SK-N-SH (cell line): ENCODE results near the gene BIN2. TPM values are rescaled to one million over a fixed set of nuclear protein-coding genes. Genes with fewer than 3 reads are reported as not detected.

ENCODE experiments used
- CTCF ChIA-PET: fragments of 300-600, 350-600 bp; formaldehyde crosslinking; extraction: SDS; loops from one replicate; lab custom pipeline; 2021; lab: Yijun Ruan, JAX
- POLR2A ChIA-PET: fragments of 350-600 bp; sonication (Branson Sonifier 250); formaldehyde crosslinking; extraction: SDS; loops from one replicate; lab custom pipeline; 2020; ENCODE audit warnings: antibody characterized with exemption, inconsistent platforms; lab: Yijun Ruan, JAX
- DNase-seq: peaks from one replicate; pipeline ENCODE4 v3.0.0; 2012
- H2AFZ ChIP-seq: fragments of 200-600 bp; sonication (generic); 2 replicates; pipeline ENCODE4 v1.8.1; 2016; ENCODE audit warnings: antibody characterized with exemption, mild to moderate bottlenecking, low read depth
- H3F3A ChIP-seq: fragments of 200-600 bp; sonication (generic); replicated peaks from 2 replicates; pipeline ENCODE3; 2016; ENCODE audit warnings: antibody characterized with exemption, mild to moderate bottlenecking; ENCODE audit not compliant: insufficient read depth
- H3K27ac ChIP-seq, 2 experiments: fragments of 200-500 bp in 1 of 2; fragments of 200-600 bp in 1 of 2; sonication (Bioruptor generic) in 1 of 2; sonication (generic), shearing (Covaris generic) in 1 of 2; 2 replicates each; pipeline versions ENCODE4 v1.5.1 to v1.6.1; 2014 to 2016; ENCODE audit warnings: low read depth in 2 of 2, inconsistent platforms in 1 of 2, low read length in 1 of 2, mild to moderate bottlenecking in 1 of 2, mixed read lengths in 1 of 2
- H3K27me3 ChIP-seq: fragments of 200-600 bp; sonication (generic), shearing (Covaris generic); 2 replicates; pipeline ENCODE4 v1.6.1; 2016; ENCODE audit warnings: mixed run types; ENCODE audit not compliant: insufficient read depth
- H3K36me3 ChIP-seq, 2 experiments: fragments of 200-500 bp in 1 of 2; fragments of 200-600 bp in 1 of 2; sonication (Bioruptor generic) in 1 of 2; sonication (generic) in 1 of 2; replicated peaks in 1 of 2; 2 replicates each; pipeline versions ENCODE3 to v1.5.1; 2014 to 2016; ENCODE audit warnings: low read length in 1 of 2, mild to moderate bottlenecking in 1 of 2; ENCODE audit not compliant: insufficient read depth in 2 of 2, control insufficient read depth in 1 of 2
- H3K4me1 ChIP-seq, 2 experiments: fragments of 200-500 bp in 1 of 2; fragments of 200-600 bp in 1 of 2; sonication (Bioruptor generic) in 1 of 2; sonication (generic), shearing (Covaris generic) in 1 of 2; 2 replicates each; pipeline versions ENCODE4 v1.5.1 to v1.6.1; 2014 to 2016; ENCODE audit warnings: low read depth in 1 of 2, low read length in 1 of 2, mixed run types in 1 of 2; ENCODE audit not compliant: insufficient read depth in 2 of 2, control insufficient read depth in 1 of 2
- H3K4me2 ChIP-seq: fragments of 200-600 bp; sonication (generic), shearing (Covaris generic); 2 replicates; pipeline ENCODE4 v1.6.1; 2017; ENCODE audit warnings: mixed run types
- H3K4me3 ChIP-seq, 2 experiments: fragments of 200-500 bp in 1 of 2; fragments of 200-600 bp in 1 of 2; sonication (Bioruptor generic) in 1 of 2; sonication (generic), shearing (Covaris generic) in 1 of 2; 2 replicates each; pipeline versions ENCODE4 v1.5.1 to v1.8.1; 2014 to 2016; ENCODE audit warnings: low read depth in 2 of 2, inconsistent platforms in 1 of 2, low read length in 1 of 2, mild to moderate bottlenecking in 1 of 2, mixed read lengths in 1 of 2, moderate library complexity in 1 of 2
- H3K79me2 ChIP-seq: fragments of 200-600 bp; sonication (generic); 2 replicates; pipeline ENCODE4 v1.8.1; 2017; ENCODE audit warnings: mild to moderate bottlenecking; ENCODE audit not compliant: insufficient read depth
- H3K9ac ChIP-seq: fragments of 200-600 bp; sonication (generic); 2 replicates; pipeline ENCODE4 v1.6.1; 2017; ENCODE audit warnings: mixed run types
- H3K9me2 ChIP-seq: fragments of 200-600 bp; sonication (generic); 2 replicates; pipeline ENCODE4 v1.6.1; 2017; ENCODE audit warnings: mixed run types
- H3K9me3 ChIP-seq: fragments of 200-600 bp; sonication (generic); 2 replicates; pipeline ENCODE4 v1.6.1; 2017; ENCODE audit warnings: mixed run types, mild to moderate bottlenecking, moderate library complexity
- H4K20me1 ChIP-seq: fragments of 200-600 bp; sonication (generic); 2 replicates; pipeline ENCODE4 v1.6.1; 2017; ENCODE audit warnings: mild to moderate bottlenecking, mixed run types; ENCODE audit not compliant: insufficient read depth
- CTCF ChIP-seq: fragments of 200-600 bp; sonication (generic); IDR thresholded peaks from 2 replicates; pipeline ENCODE4 v1.6.1; 2017; ENCODE audit warnings: antibody characterized with exemption, mild to moderate bottlenecking, moderate library complexity
- EP300 ChIP-seq, 2 experiments: IDR thresholded peaks; 2 replicates each; pipeline versions ENCODE4 v1.4.0 to v1.6.1; 2012; ENCODE audit warnings: borderline replicate concordance in 1 of 2, low read depth in 1 of 2, low read length in 1 of 2
- FOSL2 ChIP-seq: IDR thresholded peaks from 2 replicates; pipeline ENCODE4 v1.4.0; 2012; ENCODE audit warnings: low read depth, mild to moderate bottlenecking, moderate library complexity, borderline replicate concordance
- JUND ChIP-seq: IDR thresholded peaks from 2 replicates; pipeline ENCODE4 v1.4.0; 2012
- MAX ChIP-seq: IDR thresholded peaks from 2 replicates; pipeline ENCODE4 v1.4.0; 2012; ENCODE audit warnings: low read depth
- MXI1 ChIP-seq: IDR thresholded peaks from 2 replicates; pipeline ENCODE4 v1.6.1; 2012; ENCODE audit warnings: mild to moderate bottlenecking, low read depth, low read length, improper control_type of control experiment
- NFIC ChIP-seq: IDR thresholded peaks from 2 replicates; pipeline ENCODE4 v1.4.0; 2012; ENCODE audit warnings: borderline replicate concordance
- NRF1 ChIP-seq: IDR thresholded peaks from 2 replicates; pipeline ENCODE4 v1.6.1; 2012; ENCODE audit warnings: low read depth, mild to moderate bottlenecking, low read length
- RFX5 ChIP-seq: IDR thresholded peaks from 2 replicates; pipeline ENCODE4 v1.6.1; 2012; ENCODE audit warnings: mild to moderate bottlenecking, improper control_type of control experiment, low read length
- SIN3A ChIP-seq: IDR thresholded peaks from 2 replicates; pipeline ENCODE4 v1.6.1; 2012; ENCODE audit warnings: low read depth, mild to moderate bottlenecking, low read length, moderate library complexity, borderline replicate concordance
- SMC3 ChIP-seq: IDR thresholded peaks from 2 replicates; pipeline ENCODE4 v1.6.1; 2012; ENCODE audit warnings: low read depth, low read length, improper control_type of control experiment
- USF1 ChIP-seq: IDR thresholded peaks from 2 replicates; pipeline ENCODE4 v1.4.0; 2012; ENCODE audit warnings: low read depth, borderline replicate concordance
- USF2 ChIP-seq: fragments of 150-350 bp; IDR thresholded peaks from 2 replicates; pipeline ENCODE4 v1.6.1; 2017; ENCODE audit warnings: antibody characterized with exemption, low read length, low read depth, borderline replicate concordance
- ZBTB33 ChIP-seq: IDR thresholded peaks from 2 replicates; pipeline ENCODE4 v1.4.0; 2012; ENCODE audit warnings: low read depth, borderline replicate concordance
- WGBS: methylation state at CpG from one replicate; pipeline ENCODE4 v1.1.6; 2017; ENCODE audit warnings: low lambda C conversion rate; 5-methylcytosine and 5-hydroxymethylcytosine counted together
- polyA plus RNA-seq, 3 experiments: library from polyadenylated mRNA; depleted of rRNA; stranded (reverse); fragments of >200 nt; gene quantifications; 2 replicates each; pipeline ENCODE4 v1.2.3, GENCODE V29; 2012

Gene BIN2
- polyA plus RNA-seq, 1 of the 3 experiments (the other 2 are of a cell fraction): not detected

- POLR2A ChIA-PET: interaction anchor here (1.5 kb wide), 1 partner anchor 32 kb away, joined by 3 read pairs; the partner anchor contains the start of gene DAZAP2
- 3% methylated on average over 18 of the region's 83 CpGs for WGBS
Measured at GRCh38 chr12:51270067-51270950, 53.7 kb downstream of the BIN2 start, which contains the start of gene SMAGP. Gene SMAGP (minus strand): TSS chr12:51270415. CDS start chr12:51269278, 1,137 bp downstream.

GRCh38 chr12:51269174-51270066 is 54.6 kb downstream of the BIN2 start:
- H3F3A ChIP-seq: peaks cover 10% of the 10 kb centered on the region
- H3K4me2 ChIP-seq: peak overlapping the region; percentile 86
- peaks cover 10% of the 10 kb centered on the region; the same call in 1 of the 2 replicates for H3K79me2 ChIP-seq
- ChIA-PET CTCF (interaction anchor here (0.6 to 2.5 kb wide), 26 partner anchors 10 to 754 kb away, joined by 3 to 51 read pairs (median 4); no protein-coding TSS in a partner anchor), POLR2A (interaction anchor here (1.5 kb wide), 1 partner anchor 31 kb away, joined by 3 read pairs; the partner anchor contains the start of gene DAZAP2)
- WGBS: 71% methylated on average over 11 of the region's 59 CpGs
- peaks cover 0 to 2% of the 10 kb centered on the region in 2 experiments; a peak in 1 of 4 replicates for H3K4me1 ChIP-seq
- H3K36me3 ChIP-seq: no peaks in the 10 kb centered on the region
- H3K9ac ChIP-seq: peak overlapping the region; percentile 90; the same call in 1 of the 2 replicates
- no peaks in the 10 kb centered on the region for H4K20me1 ChIP-seq
- H3K27ac ChIP-seq: no peak overlapping the region; a peak in 1 of 4 replicates
- H3K4me3 ChIP-seq: peak overlapping the region; percentile 60 to 86
- H3K27me3 ChIP-seq: no peaks in the 10 kb centered on the region
- no peaks in the 10 kb centered on the region for H3K9me2 ChIP-seq
- H3K9me3 ChIP-seq: no peaks in the 10 kb centered on the region
- peak; percentile 85 for DNase-seq
- peak overlapping the region; percentile 67; the same call in 1 of the 2 replicates for H2AFZ ChIP-seq
- TF ChIP-seq NFIC (no peak), USF1 (no peak), MXI1 (no peak), ZBTB33 (no peak), FOSL2 (no peak), RFX5 (no peak), JUND (no peak), NRF1 (no peak), SMC3 (peak; percentile 69), CTCF (peak; percentile 55)

More at GRCh38 chr12:51270067-51270950, 53.7 kb downstream of the BIN2 start, which contains the start of gene SMAGP:
- Histone ChIP-seq H3K36me3 (no peaks in the 10 kb centered on the region), H3K4me1 (peaks cover 0 to 2% of the 10 kb centered on the region in 2 experiments; a peak in 1 of 4 replicates), H3K4me2 (peak within 1 kb of the TSS; percentile 86), H2AFZ (peak within 1 kb of the TSS; percentile 89), H3K27me3 (no peaks in the 10 kb centered on the region)
- TF ChIP-seq NFIC: no peak
- TF ChIP-seq SIN3A: peak; percentile 78; the same call in 1 of the 2 replicates
- TF ChIP-seq MAX: peak; percentile 15; the same call in 1 of the 2 replicates
- TF ChIP-seq MXI1: peak; percentile 42; the same call in 1 of the 2 replicates
- TF ChIP-seq EP300 (IDR thresholded peaks at IDR 0.05; ENCODE audit: borderline replicate concordance in 1 of 2, low read depth in 1 of 2, low read length in 1 of 2): 0 out of 4 replicates have a peak, but pooled peaks of 1 of the 2 experiments have one; percentile 5
- TF ChIP-seq USF2: no peak
- TF ChIP-seq, all 33 proteins: peak for 4
- Histone ChIP-seq H4K20me1 (no peaks in the 10 kb centered on the region), H3K9me3 (no peaks in the 10 kb centered on the region), H3F3A (peaks cover 10% of the 10 kb centered on the region), H3K9me2 (no peaks in the 10 kb centered on the region), H3K4me3 (peak within 1 kb of the TSS; percentile 60 to 86), H3K79me2 (peaks cover 4% of the 10 kb centered on the region; the same call in 1 of the 2 replicates), H3K9ac (peak within 1 kb of the TSS; percentile 90), H3K27ac (peak within 1 kb of the TSS in 1 of 2 experiments; percentile 93; a peak in 2 of 4 replicates)
- CTCF ChIA-PET: interaction anchor here (0.6 to 2.5 kb wide), 25 partner anchors 9 to 763 kb away, joined by 3 to 51 read pairs (median 4); partner anchors contain the start of genes POU6F1 and SLC4A8
- DNase-seq: peak; percentile 81
